Testis (tissue), 2 donors: ENCODE measurements around the gene PAXX.

Experiments used
- CTCF ChIP-seq, 3 experiments: fragments of 450-650 bp in 2 of 3; fragments of 200-600 bp in 1 of 3; sonication (generic) in 1 of 3; IDR thresholded peaks; one replicate each; pipeline ENCODE4 v1.5.1; 2016 to 2019; ENCODE audit warnings: antibody characterized with exemption in 3 of 3, mild to moderate bottlenecking in 2 of 3, moderate library complexity in 1 of 3
- POLR2A ChIP-seq: fragments of 450-650 bp; IDR thresholded peaks from one replicate; pipeline ENCODE4 v1.6.1; 2017; ENCODE audit warnings: antibody characterized with exemption, mild to moderate bottlenecking, moderate library complexity

GRCh38 chr9:137014166-137014565 is 21.9 kb downstream of the PAXX start:
- TF ChIP-seq CTCF (IDR thresholded peaks at IDR 0.05) (no peak), POLR2A (no peak)
